GM12878 (cell line): ENCODE measurements around the gene AGPAT2. TPM values are rescaled to one million over a fixed set of nuclear protein-coding genes. Genes with fewer than 3 reads are reported as not detected.

Source experiments
- ATAC-seq: fragments of 200-7000 bp; cut with Tn5 transposase; 3 replicates; pipeline ENCODE4 v1.9.1; 2020; ENCODE audit warnings: mild to moderate bottlenecking, moderate library complexity
- BruUV-seq: library from RNA; stranded (reverse); fragments of 400-500 nt; replicated peaks from 2 replicates; lab custom pipeline; 2021; lab: Mats Ljungman, UMichigan
- CTCF ChIA-PET: fragments of 300-600 bp; sonication (Branson Sonifier 250); formaldehyde crosslinking; extraction: SDS; loops from one replicate; lab custom pipeline; 2021; ENCODE audit warnings: inconsistent platforms; lab: Yijun Ruan, JAX
- POLR2A ChIA-PET: fragments of 350-600 bp; formaldehyde crosslinking; extraction: SDS; loops from one replicate; lab custom pipeline; 2021; ENCODE audit warnings: inconsistent platforms; lab: Charles Lee
- RAD21 ChIA-PET: fragments of 300-600 bp; sonication (Branson Sonifier 250); formaldehyde crosslinking; loops from one replicate; lab custom pipeline; 2023; ENCODE audit warnings: antibody characterized with exemption; ENCODE audit not compliant: unreplicated experiment; lab: Charles Lee
- SMC1A ChIA-PET: fragments of 300-600 bp; sonication (Branson Sonifier 250); formaldehyde crosslinking; loops from one replicate; lab custom pipeline; 2023; ENCODE audit not compliant: unreplicated experiment, uncharacterized antibody; lab: Charles Lee
- DNase-seq: peaks from one replicate; pipeline ENCODE4 v3.0.0-alpha.2; 2011; ENCODE audit warnings: low read depth, low spot score
- FAIRE-seq: peaks from 3 replicates; lab custom pipeline; 2011; peaks lifted over from hg19 to GRCh38; lab: Jason Lieb, UNC
- H2AFZ ChIP-seq: 2 replicates; pipeline ENCODE4 v1.6.0; 2011; ENCODE audit warnings: low read depth, low read length, control low read depth; ENCODE audit not compliant: control insufficient read depth
- H3K27ac ChIP-seq: 2 replicates; pipeline ENCODE4 v1.5.1; 2011; ENCODE audit warnings: control low read depth; ENCODE audit not compliant: control insufficient read depth, insufficient read depth
- H3K27me3 ChIP-seq, 2 experiments: replicated peaks in 1 of 2; 2 replicates each; pipeline versions ENCODE4 v1.6.0 to v1.6.1; 2011; ENCODE audit warnings: low read length in 1 of 2; ENCODE audit not compliant: control insufficient read depth in 2 of 2, insufficient read depth in 2 of 2
- H3K36me3 ChIP-seq, 2 experiments: 2 replicates each; pipeline ENCODE4 v1.5.1; 2011; ENCODE audit warnings: low read length in 1 of 2; ENCODE audit not compliant: control insufficient read depth in 2 of 2, insufficient read depth in 2 of 2
- H3K4me1 ChIP-seq: 2 replicates; pipeline ENCODE4 v1.6.1; 2011; ENCODE audit warnings: mild to moderate bottlenecking, low read length, moderate library complexity, mixed read lengths; ENCODE audit not compliant: control insufficient read depth, insufficient read depth
- H3K4me2 ChIP-seq: 2 replicates; pipeline ENCODE4 v1.6.0; 2011; ENCODE audit warnings: control low read depth; ENCODE audit not compliant: control insufficient read depth, insufficient read depth
- H3K4me3 ChIP-seq: fragments of 200-600 bp; sonication (generic); 2 replicates; pipeline ENCODE4 v1.5.1; 2016
- H3K79me2 ChIP-seq: 2 replicates; pipeline ENCODE4 v1.6.0; 2011; ENCODE audit warnings: low read length; ENCODE audit not compliant: control insufficient read depth, insufficient read depth
- H3K9ac ChIP-seq: 2 replicates; pipeline ENCODE4 v1.8.0; 2011; ENCODE audit warnings: low read length, control low read depth, mixed read lengths; ENCODE audit not compliant: control insufficient read depth, insufficient read depth
- H3K9me3 ChIP-seq: replicated peaks from 3 replicates; pipeline ENCODE4 v1.5.1; 2011; ENCODE audit warnings: mild to moderate bottlenecking, low read length; ENCODE audit not compliant: control insufficient read depth, insufficient read depth
- H4K20me1 ChIP-seq: 2 replicates; pipeline ENCODE4 v1.6.0; 2011; ENCODE audit not compliant: control insufficient read depth, insufficient read depth
- ELK1 ChIP-seq: IDR thresholded peaks from 2 replicates; pipeline ENCODE4 v1.6.1; 2012; ENCODE audit warnings: low read depth, low read length, improper control_type of control experiment
- FOXK2 ChIP-seq: fragments of 450-650 bp; IDR thresholded peaks from 2 replicates; pipeline ENCODE4 v1.6.1; 2017; ENCODE audit warnings: mild to moderate bottlenecking, moderate library complexity
- JUNB ChIP-seq: IDR thresholded peaks from 2 replicates; pipeline ENCODE4 v1.6.1; 2016; ENCODE audit warnings: antibody characterized with exemption, mild to moderate bottlenecking
- MEF2B ChIP-seq: fragments of 450-650 bp; IDR thresholded peaks from 2 replicates; pipeline ENCODE4 v1.6.1; 2018; ENCODE audit warnings: mild to moderate bottlenecking, moderate library complexity; ENCODE audit not compliant: partially characterized antibody, poor library complexity, severe bottlenecking
- MTA2 ChIP-seq: fragments of 450-650 bp; IDR thresholded peaks from 2 replicates; pipeline ENCODE4 v1.6.1; 2016; ENCODE audit warnings: low read depth, mild to moderate bottlenecking, moderate library complexity
- NFYB ChIP-seq: IDR thresholded peaks from 2 replicates; pipeline ENCODE4 v1.6.1; 2011; ENCODE audit warnings: low read depth, mild to moderate bottlenecking, low read length, improper control_type of control experiment, moderate library complexity; ENCODE audit not compliant: insufficient read depth
- NR2F1 ChIP-seq: fragments of 450-650 bp; conservative IDR thresholded peaks from 2 replicates; pipeline ENCODE4 v1.6.1; 2017; ENCODE audit warnings: mild to moderate bottlenecking
- POLR2AphosphoS2 ChIP-seq: IDR thresholded peaks from 2 replicates; pipeline ENCODE4 v1.6.1; 2011; ENCODE audit warnings: low read depth, mild to moderate bottlenecking, low read length, improper control_type of control experiment, moderate library complexity
- TBL1XR1 ChIP-seq: IDR thresholded peaks from 2 replicates; pipeline ENCODE4 v1.6.1; 2012; ENCODE audit warnings: low read depth, low read length, improper control_type of control experiment
- ZBTB11 ChIP-seq: fragments of 450-650 bp; formaldehyde crosslinking; IDR thresholded peaks from 2 replicates; pipeline ENCODE4 v1.5.0; 2022; ENCODE audit warnings: mild to moderate bottlenecking, missing genetic modification characterization
- ZNF217 ChIP-seq: fragments of 450-650 bp; IDR thresholded peaks from 2 replicates; pipeline ENCODE4 v1.6.1; 2017; ENCODE audit warnings: antibody characterized with exemption, mild to moderate bottlenecking
- whole genome bisulfite sequencing: methylation state at CpG from one replicate; pipeline ENCODE4 v1.1.6; 2016; ENCODE audit warnings: low lambda C conversion rate; ENCODE audit not compliant: insufficient replicate concordance, insufficient coverage; ENCODE audit errors: missing lambda C conversion rate; 5-methylcytosine and 5-hydroxymethylcytosine counted together
- in situ Hi-C: fragments of 300-500 bp; cut with MboI; formaldehyde crosslinking; loops from 9 replicates; pipeline ENCODE4 v1.14.3; 2018; ENCODE audit warnings: mixed read lengths
- intact Hi-C: fragments of 100-400 bp; cut with micrococcal nuclease; formaldehyde crosslinking; loops from one replicate; pipeline ENCODE4 v1.14.2; 2022; ENCODE audit not compliant: unreplicated experiment
- polyA plus RNA-seq, 11 experiments: library from polyadenylated mRNA; depleted of rRNA in 4 of 11; unstranded in 6 of 11; stranded (reverse) in 5 of 11; fragments of >200 nt; fragmentation: Nextera tagmentation in 4 of 11; fragmentation: Illumina TruSeq in 1 of 11; extraction: Ambion mirVana in 4 of 11; extraction: Trizol in 1 of 11; gene quantifications; 1 replicate in 1 of 11; 2 replicates in 10 of 11; pipeline versions ENCODE4 v1.2.1 to v1.2.3, GENCODE V29; 2011 to 2016; ENCODE audit warnings: inconsistent platforms in 2 of 11, missing spikeins in 2 of 11, low read depth in 1 of 11
- total RNA-seq, 4 experiments: library from RNA; depleted of rRNA in 3 of 4; stranded (reverse); fragments of >200 nt in 3 of 4; fragmentation: Illumina TruSeq in 1 of 4; extraction: Trizol in 1 of 4; gene quantifications; 2 replicates each; pipeline versions ENCODE4 v1.2.1 to v1.2.3, GENCODE V29; 2013 to 2021
- TF ChIP-seq, protein P1 (sequence below): IDR thresholded peaks from 2 replicates; pipeline ENCODE4 v1.6.1; 2011; ENCODE audit warnings: low read depth, low read length, improper control_type of control experiment, borderline replicate concordance

Gene AGPAT2
- total and polyA plus RNA-seq, 10 of the 15 experiments (the other 5 are each of a cell fraction or from before 2014, with no cell fraction given), result 0.10 to 28.5 (median 18.2) TPM

DNA sequence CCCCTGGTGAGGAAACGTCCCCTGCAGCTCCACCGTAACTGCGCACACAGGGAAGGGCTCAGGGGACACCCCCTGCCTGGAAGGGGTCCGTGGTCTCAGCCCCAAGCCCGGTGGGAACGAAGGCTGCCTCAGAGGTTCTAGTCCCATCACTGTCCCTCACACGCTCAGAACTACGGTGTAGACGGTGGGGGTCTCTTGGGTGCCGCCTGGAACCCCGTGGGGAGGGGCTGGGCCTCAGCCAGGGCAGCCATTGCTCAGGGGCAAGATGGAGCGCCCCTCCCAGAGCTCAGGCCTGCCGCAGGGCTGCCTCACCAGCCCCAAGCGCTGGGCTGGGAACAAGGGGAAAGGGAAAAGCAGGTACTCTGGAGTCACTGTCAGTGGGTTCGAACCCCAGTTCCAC lies 2.9 kb downstream of the AGPAT2 start:
- H3K27me3 ChIP-seq, result no peaks in the 10 kb centered on the region
- H3K27ac ChIP-seq, result no peak overlapping the region
- POLR2A ChIA-PET, result interaction anchor here (1.3 kb wide), 1 partner anchor 11 kb away, joined by 3 read pairs; no protein-coding TSS in a partner anchor
- H3K4me3 ChIP-seq, result no peak overlapping the region
- CTCF ChIA-PET, result interaction anchor here (3.0 kb wide), 1 partner anchor 12 kb away, joined by 13 read pairs; no protein-coding TSS in a partner anchor
- no TSS peak for BruUV-seq
- H3K9ac ChIP-seq, result no peak overlapping the region
- WGBS, result 84% methylated on average over 14 of the region's 15 CpGs
- SMC1A ChIA-PET, result no interaction called here
- no peaks in the 10 kb centered on the region; the same call in none of the 2 replicates for H4K20me1 ChIP-seq
- intact Hi-C loops (no loop called here), in situ Hi-C loops (no loop called here)
- RAD21 ChIA-PET, result no interaction called here
- no peaks in the 10 kb centered on the region for H3K9me3 ChIP-seq
- no peaks in the 10 kb centered on the region for H3K36me3 ChIP-seq
- ATAC-seq, result no peak
- TF ChIP-seq JUNB (no peak), MEF2B (no peak), TBL1XR1 (no peak), ZBTB11 (CRISPR knock-in tag) (no peak), ELK1 (no peak), FOXK2 (no peak), MTA2 (no peak), NR2F1 (no peak), POLR2AphosphoS2 (no peak), ZNF217 (no peak), NFYB (no peak)
- TF ChIP-seq, protein P1, sequence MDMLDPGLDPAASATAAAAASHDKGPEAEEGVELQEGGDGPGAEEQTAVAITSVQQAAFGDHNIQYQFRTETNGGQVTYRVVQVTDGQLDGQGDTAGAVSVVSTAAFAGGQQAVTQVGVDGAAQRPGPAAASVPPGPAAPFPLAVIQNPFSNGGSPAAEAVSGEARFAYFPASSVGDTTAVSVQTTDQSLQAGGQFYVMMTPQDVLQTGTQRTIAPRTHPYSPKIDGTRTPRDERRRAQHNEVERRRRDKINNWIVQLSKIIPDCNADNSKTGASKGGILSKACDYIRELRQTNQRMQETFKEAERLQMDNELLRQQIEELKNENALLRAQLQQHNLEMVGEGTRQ, result no peak
- TF ChIP-seq, all 136 proteins: peak for 0
- FAIRE-seq (no peak), DNase-seq (no peak)
- Histone ChIP-seq H2AFZ (no peak overlapping the region), H3K4me1 (peaks cover 16% of the 10 kb centered on the region), H3K79me2 (peaks cover 7% of the 10 kb centered on the region), H3K4me2 (no peak overlapping the region)
